DND-41 (cell line): ENCODE data around the gene SLC35A4.
A peak's percentile ranks its signal among the peaks of the same experiment; 100 is the strongest.

Experiments
- ATAC-seq: fragments of 200-7000 bp; cut with Tn5 transposase; 3 replicates; pipeline ENCODE4 v1.9.1; 2021; ENCODE audit warnings: low read depth; ENCODE audit not compliant: insufficient read depth
- DNase-seq: peaks from one replicate; pipeline ENCODE4 v3.0.0-alpha.2; 2020
- H2AFZ ChIP-seq: 2 replicates; pipeline ENCODE4 v1.6.0; 2012; ENCODE audit warnings: low read depth, low read length
- H3K27ac ChIP-seq: 2 replicates; pipeline ENCODE4 v1.5.1; 2012; ENCODE audit warnings: low read length, inconsistent platforms
- H3K27me3 ChIP-seq: fragments of 200-600 bp; sonication (generic); 2 replicates; pipeline ENCODE4 v1.6.0; 2012; ENCODE audit warnings: low read length, mild to moderate bottlenecking, inconsistent platforms; ENCODE audit not compliant: insufficient read depth, poor library complexity
- H3K36me3 ChIP-seq: 2 replicates; pipeline ENCODE4 v1.5.1; 2012; ENCODE audit warnings: low read length, inconsistent platforms; ENCODE audit not compliant: insufficient read depth
- H3K4me1 ChIP-seq: 2 replicates; pipeline ENCODE4 v1.5.1; 2012; ENCODE audit warnings: mild to moderate bottlenecking, low read length; ENCODE audit not compliant: insufficient read depth
- H3K4me2 ChIP-seq: 2 replicates; pipeline ENCODE4 v1.6.0; 2012; ENCODE audit warnings: mild to moderate bottlenecking, moderate library complexity, low read length, inconsistent platforms; ENCODE audit not compliant: insufficient read depth
- H3K4me3 ChIP-seq, 2 experiments: fragments of 200-600 bp in 1 of 2; shearing (Covaris generic) in 1 of 2; 2 replicates each; pipeline ENCODE4 v1.5.1; 2012 to 2016; ENCODE audit warnings: inconsistent platforms in 2 of 2, low read length in 2 of 2, mild to moderate bottlenecking in 2 of 2, low read depth in 1 of 2, moderate library complexity in 1 of 2
- H3K79me2 ChIP-seq: 2 replicates; pipeline ENCODE4 v1.6.0; 2012; ENCODE audit warnings: low read length, inconsistent platforms; ENCODE audit not compliant: insufficient read depth
- H3K9ac ChIP-seq: 2 replicates; pipeline ENCODE4 v1.6.0; 2012; ENCODE audit warnings: low read depth, mild to moderate bottlenecking, inconsistent platforms, low read length, moderate library complexity
- H3K9me3 ChIP-seq: 2 replicates; pipeline ENCODE4 v1.5.1; 2012; ENCODE audit warnings: low read length, moderate library complexity, mild to moderate bottlenecking, inconsistent platforms; ENCODE audit not compliant: insufficient read depth, severe bottlenecking
- H4K20me1 ChIP-seq: 2 replicates; pipeline ENCODE4 v1.6.0; 2012; ENCODE audit warnings: low read length; ENCODE audit not compliant: insufficient read depth
- EZH2 ChIP-seq: IDR thresholded peaks from 3 replicates; pipeline ENCODE4 v1.6.1; 2012; ENCODE audit warnings: borderline replicate concordance, low read depth, mild to moderate bottlenecking, moderate library complexity, low read length, inconsistent platforms; ENCODE audit not compliant: severe bottlenecking
- TF ChIP-seq, protein P1 (sequence below): IDR thresholded peaks from 2 replicates; pipeline ENCODE4 v1.5.1; 2012; ENCODE audit warnings: borderline replicate concordance, low read length, moderate library complexity, mild to moderate bottlenecking; ENCODE audit not compliant: poor library complexity, severe bottlenecking; ENCODE audit errors: extremely low read depth

The SLC35A4 gene

DNA sequence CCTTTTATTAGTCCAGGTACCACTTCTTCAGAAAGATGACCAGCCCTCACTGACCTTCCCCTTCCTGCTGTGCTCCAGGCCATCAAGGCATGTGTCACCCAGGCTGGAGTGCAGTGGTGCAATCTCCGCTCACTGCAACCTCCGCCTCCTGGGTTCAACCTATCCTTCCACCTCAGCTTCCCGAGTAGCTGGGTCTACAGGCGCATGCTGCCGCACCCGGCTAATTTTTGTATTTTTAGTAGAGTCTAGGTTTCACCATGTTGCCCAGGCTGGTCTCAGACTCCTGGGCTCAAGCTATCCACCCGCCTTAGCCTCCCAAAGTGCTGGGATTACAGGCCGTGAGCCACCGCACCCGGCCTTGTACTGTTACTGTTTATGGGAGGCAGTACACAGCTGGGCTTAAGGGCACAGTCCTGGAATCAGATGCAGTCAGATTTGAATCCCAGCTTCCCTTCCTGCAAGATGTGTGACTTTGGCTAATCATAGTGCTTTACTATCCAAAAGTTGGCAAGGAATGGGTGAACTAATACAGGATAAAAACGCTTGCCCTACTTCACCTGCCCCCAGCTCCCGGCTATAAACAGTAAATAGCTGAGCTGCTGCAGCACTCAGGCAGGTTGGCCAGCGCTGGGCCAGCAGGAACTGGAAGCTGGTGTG is 17.6 kb upstream of the SLC35A4 start:
- DNase-seq: no peak
- Histone ChIP-seq H3K4me3 (peak overlapping the region in 1 of 2 experiments; percentile 57; a peak in 2 of 4 replicates), H3K79me2 (peaks cover 8% of the 10 kb centered on the region), H3K36me3 (peaks cover 60% of the 10 kb centered on the region), H3K4me1 (peaks cover 33% of the 10 kb centered on the region), H2AFZ (peak overlapping the region; percentile 63), H3K27ac (peak overlapping the region; percentile 83), H4K20me1 (peaks cover 8% of the 10 kb centered on the region; the same call in 1 of the 2 replicates), H3K27me3 (no peaks in the 10 kb centered on the region), H3K4me2 (peak overlapping the region; percentile 68), H3K9ac (peak overlapping the region; percentile 74), H3K9me3 (no peaks in the 10 kb centered on the region)
- TF ChIP-seq, protein P1, sequence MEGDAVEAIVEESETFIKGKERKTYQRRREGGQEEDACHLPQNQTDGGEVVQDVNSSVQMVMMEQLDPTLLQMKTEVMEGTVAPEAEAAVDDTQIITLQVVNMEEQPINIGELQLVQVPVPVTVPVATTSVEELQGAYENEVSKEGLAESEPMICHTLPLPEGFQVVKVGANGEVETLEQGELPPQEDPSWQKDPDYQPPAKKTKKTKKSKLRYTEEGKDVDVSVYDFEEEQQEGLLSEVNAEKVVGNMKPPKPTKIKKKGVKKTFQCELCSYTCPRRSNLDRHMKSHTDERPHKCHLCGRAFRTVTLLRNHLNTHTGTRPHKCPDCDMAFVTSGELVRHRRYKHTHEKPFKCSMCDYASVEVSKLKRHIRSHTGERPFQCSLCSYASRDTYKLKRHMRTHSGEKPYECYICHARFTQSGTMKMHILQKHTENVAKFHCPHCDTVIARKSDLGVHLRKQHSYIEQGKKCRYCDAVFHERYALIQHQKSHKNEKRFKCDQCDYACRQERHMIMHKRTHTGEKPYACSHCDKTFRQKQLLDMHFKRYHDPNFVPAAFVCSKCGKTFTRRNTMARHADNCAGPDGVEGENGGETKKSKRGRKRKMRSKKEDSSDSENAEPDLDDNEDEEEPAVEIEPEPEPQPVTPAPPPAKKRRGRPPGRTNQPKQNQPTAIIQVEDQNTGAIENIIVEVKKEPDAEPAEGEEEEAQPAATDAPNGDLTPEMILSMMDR: no peak
- TF ChIP-seq EZH2: no peak
- ATAC-seq: peak; percentile 1; the same call in 2 of the 3 replicates

DNA sequence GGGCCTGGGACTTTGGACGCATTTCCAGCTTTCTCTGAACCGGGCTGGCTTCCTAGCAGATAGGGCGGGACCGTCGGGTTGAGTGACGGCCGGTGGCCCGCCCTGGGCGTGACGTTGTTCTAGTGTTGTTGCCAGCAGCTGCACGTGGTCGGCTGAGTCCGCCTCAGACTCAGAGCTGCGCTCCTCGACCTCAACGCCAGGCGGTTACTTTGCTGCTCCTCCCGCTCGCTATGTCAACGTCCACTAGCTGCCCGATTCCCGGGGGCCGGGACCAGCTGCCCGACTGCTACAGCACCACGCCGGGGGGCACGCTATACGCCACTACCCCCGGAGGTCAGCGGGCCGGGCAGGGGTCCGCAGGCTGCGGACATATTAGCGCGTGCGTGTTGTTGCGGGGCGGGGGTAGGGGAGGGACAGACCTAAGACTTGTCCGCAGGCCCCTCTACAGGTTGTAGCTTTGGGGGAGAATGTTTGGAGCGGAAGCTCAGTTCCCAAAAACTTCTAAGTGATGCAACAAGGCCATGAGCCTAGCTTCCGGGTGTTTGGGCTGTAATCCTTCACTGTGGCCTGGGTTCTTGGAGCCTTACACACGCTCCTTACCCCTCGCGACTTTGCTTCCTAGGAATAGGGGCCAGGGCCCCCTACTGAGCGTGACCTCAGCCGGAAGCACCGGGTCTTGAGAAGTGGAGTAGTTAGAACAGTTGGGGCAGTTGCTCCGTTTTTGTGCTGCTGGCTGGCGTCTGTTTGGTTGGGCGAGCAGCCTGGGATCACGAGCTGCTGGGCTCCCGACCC is 16.9 kb upstream of the SLC35A4 start, which contains the start of gene EIF4EBP3:
EIF4EBP3 (plus strand) TSS at position 155 of the 792 bp plus-strand sequence; CDS start at position 231, 76 bp downstream.
- Histone ChIP-seq H3K79me2 (peaks cover 13% of the 10 kb centered on the region), H3K9ac (peak within 1 kb of the TSS; percentile 74), H4K20me1 (peaks cover 8% of the 10 kb centered on the region; the same call in 1 of the 2 replicates), H3K4me2 (peak within 1 kb of the TSS; percentile 68), H3K4me3 (peak within 1 kb of the TSS; percentile 9 to 57; a peak in 3 of 4 replicates), H3K27me3 (no peaks in the 10 kb centered on the region), H3K36me3 (peaks cover 59% of the 10 kb centered on the region), H3K4me1 (peaks cover 33% of the 10 kb centered on the region), H3K9me3 (no peaks in the 10 kb centered on the region), H2AFZ (peak within 1 kb of the TSS; percentile 63), H3K27ac (peak within 1 kb of the TSS; percentile 83)
- ATAC-seq (peak; percentile 86), DNase-seq (peak; percentile 82)
- TF ChIP-seq, protein P1: peak; percentile 51
- no peak for TF ChIP-seq EZH2

DNA sequence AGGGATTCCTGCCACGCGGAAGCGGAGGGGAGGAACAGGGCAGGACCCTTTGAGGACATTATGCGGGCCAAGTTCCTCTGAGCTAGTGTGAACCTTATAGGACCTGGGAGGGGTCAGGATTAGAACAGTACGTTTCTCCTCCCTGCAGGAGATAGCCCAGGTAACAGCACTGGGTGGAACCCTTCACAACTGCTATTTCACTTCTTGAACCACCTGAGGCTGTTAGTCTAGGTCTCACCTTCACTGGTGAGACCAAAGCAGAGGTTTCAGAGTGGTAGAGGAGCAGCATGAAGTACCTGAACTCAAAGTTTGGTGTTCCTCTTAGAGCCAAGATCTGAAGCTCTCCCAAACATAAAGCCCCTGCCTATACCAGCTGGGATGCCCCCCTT is 16.3 kb upstream of the SLC35A4 start:
- H3K4me2 ChIP-seq: peak overlapping the region; percentile 68
- no peak for ATAC-seq

More for the DNA sequence above, 16.3 kb upstream of the SLC35A4 start:
- peak overlapping the region; percentile 9 to 57; a peak in 3 of 4 replicates for H3K4me3 ChIP-seq
- peaks cover 19% of the 10 kb centered on the region for H3K79me2 ChIP-seq
- H3K9me3 ChIP-seq: no peaks in the 10 kb centered on the region
- peaks cover 33% of the 10 kb centered on the region for H3K4me1 ChIP-seq
- H3K27ac ChIP-seq: peak overlapping the region; percentile 83
- H3K27me3 ChIP-seq: no peaks in the 10 kb centered on the region
- peaks cover 60% of the 10 kb centered on the region for H3K36me3 ChIP-seq
- peak overlapping the region; percentile 74 for H3K9ac ChIP-seq
- DNase-seq: no peak
- peak overlapping the region; percentile 63 for H2AFZ ChIP-seq
- TF ChIP-seq, protein P1: no peak
- peaks cover 8% of the 10 kb centered on the region; the same call in 1 of the 2 replicates for H4K20me1 ChIP-seq
